ENCODE measurements around the gene TIGD7.

DNA sequence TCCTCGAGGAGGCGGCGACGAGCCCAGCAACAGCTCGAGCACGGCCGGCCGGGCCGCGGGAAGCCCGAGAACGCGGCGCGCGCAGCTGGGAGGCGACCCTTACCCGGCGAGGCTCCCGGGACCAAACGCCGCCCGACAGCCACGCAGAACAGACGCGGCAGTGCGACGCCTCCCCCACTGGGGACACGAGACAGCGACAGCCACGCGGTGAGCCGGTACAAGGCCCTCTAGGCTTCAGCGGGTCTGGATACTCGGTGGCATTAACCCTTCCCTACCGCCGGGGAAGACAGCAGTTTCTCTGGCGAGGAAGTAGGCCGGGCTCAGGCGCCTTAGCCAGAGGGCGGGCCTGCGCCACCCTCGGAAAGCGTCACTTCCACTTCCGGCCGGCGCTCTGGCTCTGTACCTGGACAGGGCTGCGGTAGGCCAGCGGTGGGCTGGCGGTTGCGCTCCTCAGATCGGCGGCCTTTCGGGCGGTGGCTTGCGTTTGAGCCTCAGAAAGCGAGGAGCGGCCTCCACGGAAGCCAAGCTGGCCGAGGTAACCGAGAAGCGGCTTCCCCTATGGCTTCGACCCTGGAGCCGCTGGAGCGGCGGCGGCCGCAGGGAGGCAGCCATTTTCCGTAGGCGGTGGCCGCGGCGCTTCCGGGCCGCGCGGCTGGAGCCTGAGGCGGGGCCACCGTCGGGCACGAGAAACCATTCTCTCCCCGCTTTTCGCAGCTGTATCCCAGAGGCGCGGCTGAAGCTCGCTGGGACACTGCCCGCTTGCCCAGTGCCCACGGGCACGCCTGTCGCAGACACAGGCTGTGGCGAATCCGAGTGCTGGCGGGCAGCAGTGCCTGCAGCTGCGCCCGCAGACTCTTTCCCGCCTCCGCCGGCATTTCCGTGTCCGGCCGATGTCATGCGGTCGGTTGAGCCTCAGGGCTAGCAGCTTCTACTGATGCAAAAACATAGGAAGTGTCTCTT is at the start of gene TIGD7, which contains the start of gene ZNF75A:
- TF ChIP-seq TAF1 (IDR thresholded peaks at IDR 0.05; ENCODE audit: low read depth, low read length) (peak; percentile 88), POLR2AphosphoS5 (IDR thresholded peaks at IDR 0.05; ENCODE audit: low read depth, low read length) (peak; percentile 91)
